ENCODE measurements around the gene GUCY1A2. TPM values are rescaled to one million over a fixed set of nuclear protein-coding genes. Genes with fewer than 3 reads are reported as not detected.

Gene GUCY1A2
- total RNA-seq, 1 donor from 2014 or later = 17.8 TPM

GRCh38 chr11:106983991-106984390 lies 34.3 kb downstream of the GUCY1A2 start:
- no peak for DNase-seq (ENCODE audit: low read depth)
- peaks cover 30% of the 10 kb centered on the region for H3K4me1 Mint-ChIP-seq (ENCODE audit: low read depth, unreplicated experiment)
- Histone ChIP-seq H3K4me3 (ENCODE audit: insufficient read depth, low read depth, low read length) (no peak overlapping the region), H3K9me3 (ENCODE audit: insufficient read depth, low read depth, low read length) (no peaks in the 10 kb centered on the region), H3K27ac (ENCODE audit: low read depth, low read length) (no peak overlapping the region), H3K79me2 (ENCODE audit: insufficient read depth, low read length) (no peaks in the 10 kb centered on the region), H4K20me1 (ENCODE audit: insufficient read depth, low read length) (no peaks in the 10 kb centered on the region), H3K27me3 (ENCODE audit: insufficient read depth, low read length) (no peaks in the 10 kb centered on the region), H3K4me2 (ENCODE audit: low read length) (no peak overlapping the region), H3K4me1 (ENCODE audit: insufficient read depth, low read length) (peaks cover 15% of the 10 kb centered on the region), H2AFZ (ENCODE audit: low read depth, low read length) (no peak overlapping the region), H3K9ac (ENCODE audit: low read length) (no peak overlapping the region), H3K36me3 (ENCODE audit: insufficient read depth, low read length) (no peaks in the 10 kb centered on the region)
- no peak for TF ChIP-seq EZH2 (IDR thresholded peaks at IDR 0.05; ENCODE audit: insufficient read depth, low read length)
- TF ChIP-seq CTCF (IDR thresholded peaks at IDR 0.05; ENCODE audit: insufficient read depth, low read depth, low read length) = no peak
- peaks cover 1% of the 10 kb centered on the region for H3K36me3 Mint-ChIP-seq (ENCODE audit: low read depth, unreplicated experiment)
- H3K9me3 Mint-ChIP-seq (ENCODE audit: unreplicated experiment) = no peaks in the 10 kb centered on the region
- H3K27me3 Mint-ChIP-seq (ENCODE audit: low read depth, unreplicated experiment) = no peaks in the 10 kb centered on the region
- FAIRE-seq = no peak
- H3K27ac Mint-ChIP-seq (ENCODE audit: unreplicated experiment) = no peak overlapping the region
- H3K4me3 Mint-ChIP-seq (ENCODE audit: unreplicated experiment) = no peak overlapping the region

GRCh38 chr11:106983261-106983660 lies 35.0 kb downstream of the GUCY1A2 start:
- Mint-ChIP-seq H3K27me3 (ENCODE audit: low read depth, unreplicated experiment) (no peaks in the 10 kb centered on the region), H3K4me1 (ENCODE audit: low read depth, unreplicated experiment) (peaks cover 23% of the 10 kb centered on the region), H3K27ac (ENCODE audit: unreplicated experiment) (no peak overlapping the region), H3K36me3 (ENCODE audit: low read depth, unreplicated experiment) (peaks cover 3% of the 10 kb centered on the region), H3K9me3 (ENCODE audit: unreplicated experiment) (no peaks in the 10 kb centered on the region), H3K4me3 (ENCODE audit: unreplicated experiment) (no peak overlapping the region)
- no peak overlapping the region for H3K27ac ChIP-seq (ENCODE audit: low read depth, low read length)
- no peak overlapping the region for H3K4me2 ChIP-seq (ENCODE audit: low read length)
- TF ChIP-seq CTCF (IDR thresholded peaks at IDR 0.05; ENCODE audit: insufficient read depth, low read depth, low read length) (no peak), EZH2 (IDR thresholded peaks at IDR 0.05; ENCODE audit: insufficient read depth, low read length) (no peak)
- peaks cover 8% of the 10 kb centered on the region for H3K4me1 ChIP-seq (ENCODE audit: insufficient read depth, low read length)
- no peak overlapping the region for H3K9ac ChIP-seq (ENCODE audit: low read length)
- no peak for FAIRE-seq
- no peaks in the 10 kb centered on the region for H3K27me3 ChIP-seq (ENCODE audit: insufficient read depth, low read length)
- H3K4me3 ChIP-seq (ENCODE audit: insufficient read depth, low read depth, low read length) = no peak overlapping the region
- no peak overlapping the region for H2AFZ ChIP-seq (ENCODE audit: low read depth, low read length)
- no peak for DNase-seq (ENCODE audit: low read depth)
- no peaks in the 10 kb centered on the region for H3K36me3 ChIP-seq (ENCODE audit: insufficient read depth, low read length)
- no peaks in the 10 kb centered on the region for H3K79me2 ChIP-seq (ENCODE audit: insufficient read depth, low read length)
- H4K20me1 ChIP-seq (ENCODE audit: insufficient read depth, low read length) = no peaks in the 10 kb centered on the region
- H3K9me3 ChIP-seq (ENCODE audit: insufficient read depth, low read depth, low read length) = no peaks in the 10 kb centered on the region

GRCh38 chr11:106974831-106975230 lies 43.4 kb downstream of the GUCY1A2 start:
- Mint-ChIP-seq H3K9me3 (ENCODE audit: unreplicated experiment) (no peaks in the 10 kb centered on the region), H3K27me3 (ENCODE audit: low read depth, unreplicated experiment) (no peaks in the 10 kb centered on the region), H3K4me1 (ENCODE audit: low read depth, unreplicated experiment) (peaks cover 14% of the 10 kb centered on the region), H3K36me3 (ENCODE audit: low read depth, unreplicated experiment) (peaks cover 10% of the 10 kb centered on the region), H3K4me3 (ENCODE audit: unreplicated experiment) (no peak overlapping the region), H3K27ac (ENCODE audit: unreplicated experiment) (no peak overlapping the region)
- no peak overlapping the region for H3K4me3 ChIP-seq (ENCODE audit: insufficient read depth, low read depth, low read length)
- no peaks in the 10 kb centered on the region for H3K79me2 ChIP-seq (ENCODE audit: insufficient read depth, low read length)
- no peaks in the 10 kb centered on the region for H3K27me3 ChIP-seq (ENCODE audit: insufficient read depth, low read length)
- no peak overlapping the region for H3K4me2 ChIP-seq (ENCODE audit: low read length)
- no peaks in the 10 kb centered on the region for H4K20me1 ChIP-seq (ENCODE audit: insufficient read depth, low read length)
- no peak overlapping the region for H2AFZ ChIP-seq (ENCODE audit: low read depth, low read length)
- no peak overlapping the region for H3K27ac ChIP-seq (ENCODE audit: low read depth, low read length)
- H3K36me3 ChIP-seq (ENCODE audit: insufficient read depth, low read length) = no peaks in the 10 kb centered on the region
- no peak overlapping the region for H3K9ac ChIP-seq (ENCODE audit: low read length)
- FAIRE-seq (no peak), DNase-seq (ENCODE audit: low read depth) (no peak)
- H3K4me1 ChIP-seq (ENCODE audit: insufficient read depth, low read length) = no peaks in the 10 kb centered on the region
- H3K9me3 ChIP-seq (ENCODE audit: insufficient read depth, low read depth, low read length) = no peaks in the 10 kb centered on the region
- TF ChIP-seq CTCF (IDR thresholded peaks at IDR 0.05; ENCODE audit: insufficient read depth, low read depth, low read length) = no peak
- TF ChIP-seq EZH2 (IDR thresholded peaks at IDR 0.05; ENCODE audit: insufficient read depth, low read length) = no peak

Measured in astrocyte (in vitro differentiated cells and primary cell).